Measurements from ENCODE around the gene NCAPD3.

- TF ChIP-seq POLR2A (IDR thresholded peaks at IDR 0.05; ENCODE audit: low read depth, low read length) = no peak
- no peak for TF ChIP-seq POLR2AphosphoS5 (IDR thresholded peaks at IDR 0.05; ENCODE audit: low read depth, low read length)
- no peak for TF ChIP-seq TAF1 (IDR thresholded peaks at IDR 0.05; ENCODE audit: low read depth, low read length)
- no peak for TF ChIP-seq SPI1 (IDR thresholded peaks at IDR 0.05; ENCODE audit: low read depth, low read length)
- TF ChIP-seq POU2F2 (IDR thresholded peaks at IDR 0.05; ENCODE audit: low read depth, low read length) = no peak
These were observed 98.9 kb downstream of the NCAPD3 start for GRCh38 chr11:134124660-134125451.
